OCI-M1 (cell line): Measurements from ENCODE around the gene TRMO.

Experiments
- DNase-seq: peaks from one replicate; lab custom pipeline; 2025; lab: John Stamatoyannopoulos, UW

Gene TRMO

DNA sequence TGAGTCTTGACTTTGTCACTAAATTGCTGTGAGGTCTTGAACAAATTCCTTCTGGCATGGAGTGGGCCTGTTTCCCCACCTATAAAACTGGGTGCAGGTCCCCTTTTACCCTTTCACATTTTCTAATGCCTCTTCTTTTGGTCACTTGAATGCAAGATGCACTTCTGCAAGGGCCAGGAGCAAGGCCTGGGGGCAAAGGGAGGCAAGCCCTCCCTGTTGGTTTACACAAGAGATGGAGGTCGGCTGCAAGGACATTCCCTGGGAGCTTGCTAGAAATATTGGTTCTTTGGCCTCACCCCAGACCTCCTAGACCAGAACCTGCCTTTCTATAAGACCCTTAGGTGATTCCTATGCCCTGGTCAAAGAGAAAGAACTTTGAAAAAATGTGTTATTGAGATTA lies 63.5 kb downstream of the TRMO start:
- DNase-seq = no peak

DNA sequence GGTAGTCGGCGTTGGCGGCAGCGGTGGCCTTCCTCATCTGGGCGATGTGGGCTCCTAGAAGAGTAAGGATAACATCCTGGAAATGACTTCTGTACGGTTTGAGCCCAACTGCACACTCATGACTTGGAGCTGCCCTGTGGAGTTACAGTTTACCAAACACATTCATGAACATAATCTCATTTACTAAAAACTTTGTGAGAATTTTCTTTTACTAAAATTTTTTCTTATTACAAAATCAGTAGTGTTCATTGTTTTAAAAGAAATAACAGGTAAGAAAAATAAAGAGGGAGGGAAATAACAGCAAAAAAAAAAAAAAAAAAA lies 63.9 kb downstream of the TRMO start:
- DNase-seq = no peak

DNA sequence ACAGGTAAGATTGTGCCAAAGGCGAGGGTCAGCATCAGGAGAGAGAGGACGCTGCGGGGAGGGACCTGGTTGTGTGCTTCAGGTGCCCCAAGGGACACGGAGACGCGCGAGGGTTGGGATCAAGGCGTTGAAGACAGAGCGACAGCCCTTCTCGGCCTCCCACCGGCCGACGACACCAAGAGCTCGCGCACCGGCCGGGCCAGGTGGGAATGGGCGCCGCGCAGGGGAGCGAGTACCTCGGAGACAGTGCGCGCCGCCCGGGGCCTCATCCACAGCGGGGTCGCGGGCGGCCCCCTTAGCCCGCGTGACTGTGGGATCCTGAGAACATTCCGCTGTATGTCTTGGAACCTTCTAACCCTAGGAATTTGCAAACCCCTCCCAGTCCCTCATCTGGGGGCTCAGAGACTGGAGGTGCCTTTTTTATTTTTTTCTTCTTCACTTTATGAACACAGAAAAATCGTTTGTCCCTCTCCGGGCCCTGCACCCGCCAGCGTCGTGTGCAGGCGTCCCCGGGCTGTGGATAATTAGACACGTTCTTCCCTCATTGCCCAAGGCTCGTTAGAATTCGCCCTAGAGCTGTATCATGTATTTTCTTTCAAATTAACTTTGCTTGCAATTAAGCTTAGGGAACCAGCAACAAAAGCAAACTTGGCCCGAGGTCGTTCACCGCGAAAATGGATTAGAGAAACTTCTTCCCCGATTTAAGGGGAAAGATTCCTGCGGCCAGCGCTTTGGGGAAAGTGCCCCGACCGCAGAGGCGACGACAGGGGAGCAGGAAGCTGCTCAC lies 64.5 kb downstream of the TRMO start:
- no peak for DNase-seq

DNA sequence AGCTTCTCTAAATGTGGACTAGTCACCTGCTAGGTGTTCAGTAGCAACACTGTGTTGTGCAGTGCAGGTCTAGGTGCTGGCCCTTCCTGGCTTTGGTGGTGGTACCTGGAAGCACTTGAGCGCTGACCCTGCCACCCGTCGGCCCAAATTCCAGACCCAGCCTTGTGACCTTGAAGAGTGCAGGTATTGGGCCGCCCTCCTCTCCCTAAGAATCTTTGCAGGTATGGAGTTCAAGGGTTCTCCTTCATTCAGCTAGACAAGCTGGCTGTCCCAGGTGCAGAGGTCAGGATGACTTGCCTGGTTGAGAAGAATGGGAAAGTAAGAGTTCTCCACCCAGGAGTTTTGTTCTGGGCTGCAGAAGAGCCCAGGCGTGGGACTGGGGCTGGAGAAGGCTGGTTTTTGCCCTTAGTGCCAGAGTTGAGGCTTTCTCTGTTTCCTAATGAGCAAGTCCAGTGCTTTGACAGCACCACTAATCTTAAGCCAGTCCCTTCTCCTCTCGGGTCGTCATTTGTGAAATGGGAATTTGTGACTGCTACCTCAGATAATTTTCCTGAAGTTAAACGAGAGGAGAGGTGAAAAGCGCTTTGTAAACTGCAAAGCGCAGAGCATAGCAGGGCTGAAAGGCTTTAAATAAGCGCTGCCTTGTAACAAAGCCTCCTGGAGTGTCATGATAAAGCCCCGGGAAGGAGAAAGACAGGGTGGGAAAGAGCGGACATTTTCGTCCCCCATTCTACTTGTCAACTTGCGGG lies 65.3 kb downstream of the TRMO start:
- DNase-seq = no peak

DNA sequence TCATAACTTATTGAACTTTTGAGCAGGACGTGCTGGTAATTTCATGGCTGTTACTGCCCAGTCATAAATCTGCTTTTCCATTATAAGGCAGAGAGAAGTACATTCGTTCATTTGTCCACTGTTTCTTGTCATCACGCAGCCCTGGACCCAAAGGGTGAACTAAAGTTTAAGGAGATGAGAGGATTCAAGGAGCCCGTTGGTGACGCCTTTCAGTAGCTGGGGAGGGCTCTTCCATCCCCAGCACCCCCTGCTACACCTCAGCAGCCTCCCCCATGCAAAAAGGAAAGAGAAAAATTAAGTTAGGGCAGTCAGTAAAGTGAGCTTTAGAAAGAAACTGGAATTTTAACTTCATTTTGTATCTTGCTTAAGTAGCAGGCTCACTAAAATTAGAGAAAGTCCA lies 66.4 kb downstream of the TRMO start:
- no peak for DNase-seq

DNA sequence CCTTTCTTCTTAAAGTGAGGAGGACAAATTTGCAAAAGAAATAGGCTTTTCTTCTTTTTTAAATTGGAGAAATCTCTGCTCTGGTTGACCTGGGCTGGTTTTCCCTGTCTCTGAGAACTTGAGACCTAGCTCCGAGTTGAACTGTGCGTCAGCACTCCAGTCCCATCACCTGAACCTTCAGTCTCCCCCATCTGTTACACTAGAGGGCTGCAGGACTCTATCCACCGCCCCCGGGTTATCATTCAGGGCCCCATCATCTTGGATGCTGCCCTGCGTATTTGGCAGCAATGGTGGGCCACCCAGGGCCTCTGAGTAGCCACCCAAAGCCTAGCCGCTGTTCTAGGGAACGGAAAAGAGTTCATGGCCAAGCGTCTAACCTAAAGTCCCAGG lies 66.8 kb downstream of the TRMO start:
- no peak for DNase-seq

DNA sequence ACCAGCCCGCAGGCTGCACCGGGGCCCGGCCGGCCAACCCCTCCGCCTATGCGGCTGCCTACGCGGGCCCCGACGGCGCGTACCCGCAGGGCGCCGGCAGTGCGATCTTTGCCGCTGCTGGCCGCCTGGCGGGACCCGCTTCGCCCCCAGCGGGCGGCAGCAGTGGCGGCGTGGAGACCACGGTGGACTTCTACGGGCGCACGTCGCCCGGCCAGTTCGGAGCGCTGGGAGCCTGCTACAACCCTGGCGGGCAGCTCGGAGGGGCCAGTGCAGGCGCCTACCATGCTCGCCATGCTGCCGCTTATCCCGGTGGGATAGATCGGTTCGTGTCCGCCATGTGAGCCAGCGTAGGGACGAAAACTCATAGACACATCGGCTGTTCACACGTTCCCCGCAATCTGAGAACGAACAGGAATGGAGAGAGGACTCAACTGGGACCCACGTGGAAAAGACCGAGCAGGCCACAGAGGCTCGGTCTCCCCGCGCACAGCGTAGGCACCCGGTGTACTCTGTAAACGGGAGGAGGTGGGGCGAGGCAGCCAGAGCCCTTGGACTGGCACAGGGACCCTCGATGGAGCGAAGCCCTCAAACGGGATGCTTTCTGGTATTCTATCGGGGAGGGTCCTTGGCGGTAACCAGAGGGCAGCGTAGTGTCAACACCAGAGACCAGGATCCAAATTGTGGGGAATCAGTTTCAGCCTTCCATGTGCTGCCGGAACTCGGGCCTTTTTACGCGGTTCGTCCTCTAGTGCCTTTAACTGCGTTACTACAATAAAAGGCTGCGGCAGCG lies 67.4 kb downstream of the TRMO start:
- DNase-seq = no peak
